ENCODE data around the gene NDUFA5.

NDUFA5 gene

GRCh38 chr7:123557398-123558288 lies at the start of gene NDUFA5:
TSS of gene NDUFA5 (minus strand) at chr7:123557818. CDS start at chr7:123557795, 23 bp downstream.
- DNase-seq = peak; percentile 94

GRCh38 chr7:123604739-123605138 lies 47.1 kb upstream of the NDUFA5 start:
- DNase-seq = no peak

GRCh38 chr7:123602648-123603047 lies 45.0 kb upstream of the NDUFA5 start:
- no peak for DNase-seq

GRCh38 chr7:123601530-123601929 lies 43.9 kb upstream of the NDUFA5 start, which contains the start of gene ASB15:
TSS of gene ASB15 (plus strand) at chr7:123601821. CDS start at chr7:123614503, 12,682 bp downstream.
- DNase-seq = peak; percentile 76

GRCh38 chr7:123600876-123601275 lies 43.3 kb upstream of the NDUFA5 start:
- DNase-seq = no peak

- no peak for DNase-seq
Measured at GRCh38 chr7:123599766-123600165, 42.1 kb upstream of the NDUFA5 start.

- no peak for DNase-seq
Measured at GRCh38 chr7:123598657-123599056, 41.0 kb upstream of the NDUFA5 start.

- peak; percentile 83 for DNase-seq
Measured at GRCh38 chr7:123594813-123595241, 37.2 kb upstream of the NDUFA5 start.

- no peak for DNase-seq
Measured at GRCh38 chr7:123588376-123588775, 30.8 kb upstream of the NDUFA5 start.

- DNase-seq = no peak
Measured at GRCh38 chr7:123583821-123584220, 26.2 kb upstream of the NDUFA5 start.

GRCh38 chr7:123581162-123581459 lies 23.5 kb upstream of the NDUFA5 start:
- DNase-seq = no peak

- peak; percentile 55 for DNase-seq
Measured at GRCh38 chr7:123580406-123581161, 23.0 kb upstream of the NDUFA5 start.

- DNase-seq = no peak
Measured at GRCh38 chr7:123579416-123579815, 21.8 kb upstream of the NDUFA5 start.

- DNase-seq = no peak
Measured at GRCh38 chr7:123573896-123574467, 16.4 kb upstream of the NDUFA5 start.

- no peak for DNase-seq
Measured at GRCh38 chr7:123573341-123573740, 15.7 kb upstream of the NDUFA5 start.

GRCh38 chr7:123571684-123572083 lies 14.1 kb upstream of the NDUFA5 start:
- no peak for DNase-seq

GRCh38 chr7:123571187-123571586 lies 13.6 kb upstream of the NDUFA5 start:
- no peak for DNase-seq

- DNase-seq = no peak
Measured at GRCh38 chr7:123570390-123571182, 13.0 kb upstream of the NDUFA5 start.

- no peak for DNase-seq
Measured at GRCh38 chr7:123569352-123570010, 11.9 kb upstream of the NDUFA5 start.

- no peak for DNase-seq
Measured at GRCh38 chr7:123562121-123562520, 4.5 kb upstream of the NDUFA5 start.

- no peak for DNase-seq
Measured at GRCh38 chr7:123558289-123558874, 764 bp upstream of the NDUFA5 start.

- DNase-seq = no peak
Measured at GRCh38 chr7:123557016-123557397, 611 bp downstream of the NDUFA5 start.

All from NCI-H1436 treated with DMSO at 0.1 percent for 48 hours (cell line).